Skeletal muscle satellite cell (primary cell): ENCODE data around the gene THNSL1.
A peak's percentile ranks its signal among the peaks of the same experiment; 100 is the strongest.
"Not testable (repeated sequence)": the region's sequence is repeated elsewhere in the genome, so short reads cannot be mapped to it uniquely, and the experiment has no call there.

ENCODE experiments used
- H3K27me3 ChIP-seq: 2 replicates; pipeline ENCODE4 v1.7.0; 2013; ENCODE audit warnings: low read length; ENCODE audit not compliant: control insufficient read depth, insufficient read depth
- H3K36me3 ChIP-seq: 2 replicates; pipeline ENCODE4 v1.7.0; 2013; ENCODE audit warnings: mild to moderate bottlenecking, control low read depth, low read length; ENCODE audit not compliant: insufficient read depth
- H3K4me1 ChIP-seq: 2 replicates; pipeline ENCODE4 v1.7.0; 2013; ENCODE audit warnings: low read length; ENCODE audit not compliant: control insufficient read depth, insufficient read depth
- H3K4me2 ChIP-seq: 2 replicates; pipeline ENCODE4 v1.7.0; 2013; ENCODE audit warnings: mild to moderate bottlenecking, low read length
- H3K4me3 ChIP-seq: 2 replicates; pipeline ENCODE4 v1.7.0; 2013; ENCODE audit warnings: low read length
- H3K9ac ChIP-seq: 2 replicates; pipeline ENCODE4 v1.7.0; 2013; ENCODE audit warnings: mild to moderate bottlenecking, low read depth, low read length, moderate library complexity
- H3K9me3 ChIP-seq: replicated peaks from 2 replicates; pipeline ENCODE4 v1.7.0; 2013; ENCODE audit warnings: mild to moderate bottlenecking, control low read depth, low read length

The THNSL1 gene

DNA sequence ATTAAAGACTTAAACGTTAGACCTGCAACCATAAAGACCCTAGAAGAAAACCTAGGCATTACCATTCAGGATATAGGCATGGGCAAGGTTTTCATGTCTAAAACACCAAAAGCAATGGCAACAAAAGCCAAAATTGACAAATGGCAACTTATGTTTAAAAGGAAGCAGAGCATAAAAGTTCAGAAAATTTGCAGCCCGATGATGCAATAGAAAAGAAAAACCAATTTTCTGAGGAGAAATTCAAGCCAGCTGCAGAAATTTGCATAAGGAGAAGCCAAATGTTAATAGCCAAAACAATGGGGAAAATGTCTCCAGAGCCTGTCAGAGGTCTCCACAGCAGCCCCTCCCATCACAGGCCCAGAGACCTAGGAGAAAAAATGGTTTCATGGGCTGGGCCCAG, 4.8 kb upstream of the THNSL1 start:
- H3K4me3 ChIP-seq, H3K36me3 ChIP-seq, H3K4me2 ChIP-seq, H3K4me1 ChIP-seq, H3K27me3 ChIP-seq, H3K9ac ChIP-seq, H3K9me3 ChIP-seq: not testable (repeated sequence)

DNA sequence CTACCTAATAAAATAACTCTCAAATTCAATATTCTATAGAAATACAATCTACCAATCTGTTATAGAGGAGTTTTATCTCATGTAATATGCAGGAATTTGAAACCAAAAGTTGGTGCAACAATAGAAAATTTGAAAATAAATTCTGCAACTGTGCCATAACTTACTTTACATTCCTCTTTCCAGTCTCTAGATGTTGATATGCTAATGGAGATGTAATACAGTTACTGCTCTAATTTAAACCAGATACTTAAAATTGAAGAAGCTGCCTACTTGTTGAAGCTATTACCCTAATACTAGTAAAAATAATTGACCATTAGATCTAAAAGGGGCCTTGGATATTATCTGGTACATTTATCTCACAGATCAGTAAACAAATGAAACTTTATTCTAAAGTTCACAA, 1.8 kb upstream of the THNSL1 start:
- Histone ChIP-seq H3K36me3 (no peaks in the 10 kb centered on the region), H3K4me1 (peaks cover 9% of the 10 kb centered on the region), H3K9ac (no peak overlapping the region), H3K4me3 (no peak overlapping the region), H3K4me2 (no peak overlapping the region), H3K27me3 (no peaks in the 10 kb centered on the region), H3K9me3 (no peaks in the 10 kb centered on the region)

DNA sequence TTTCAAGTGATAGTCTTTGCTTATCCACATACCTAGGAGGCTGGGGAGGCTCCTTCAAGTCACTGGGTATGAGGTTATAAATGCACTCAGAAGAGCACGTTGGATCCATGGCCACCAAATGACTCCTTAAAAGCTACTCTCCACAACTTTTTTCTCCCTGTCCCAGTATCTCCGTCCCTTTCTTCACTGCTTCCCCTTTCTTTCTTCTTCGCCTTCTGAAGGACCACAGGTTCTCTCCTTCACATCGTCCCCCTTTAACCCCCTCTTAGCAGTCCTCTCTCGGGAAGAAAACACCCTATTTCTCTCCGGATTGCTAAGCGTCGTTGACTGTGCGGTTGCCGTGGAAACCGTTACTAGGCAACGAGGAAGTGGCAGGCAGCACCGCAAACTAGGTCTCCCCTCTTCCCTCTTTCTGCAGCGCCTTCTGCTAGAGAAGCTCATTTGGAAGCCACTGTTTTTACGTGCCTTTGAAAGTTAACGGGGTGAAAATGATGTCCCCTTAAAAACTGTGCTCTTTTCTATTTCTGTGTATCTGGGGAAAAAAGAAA, 510 bp upstream of the THNSL1 start, which contains the start of gene ENKUR:
TSS of gene ENKUR (minus strand) at position 331 of the 548 bp plus-strand sequence. CDS start at position 109, 222 bp downstream.
- H3K9ac ChIP-seq: peak within 1 kb of the TSS; percentile 86
- peak within 1 kb of the TSS; percentile 93 for H3K4me2 ChIP-seq
- H3K4me3 ChIP-seq: peak within 1 kb of the TSS; percentile 79
- H3K36me3 ChIP-seq: no peaks in the 10 kb centered on the region
- H3K4me1 ChIP-seq: peaks cover 9% of the 10 kb centered on the region
- H3K9me3 ChIP-seq: no peaks in the 10 kb centered on the region
- no peaks in the 10 kb centered on the region for H3K27me3 ChIP-seq

DNA sequence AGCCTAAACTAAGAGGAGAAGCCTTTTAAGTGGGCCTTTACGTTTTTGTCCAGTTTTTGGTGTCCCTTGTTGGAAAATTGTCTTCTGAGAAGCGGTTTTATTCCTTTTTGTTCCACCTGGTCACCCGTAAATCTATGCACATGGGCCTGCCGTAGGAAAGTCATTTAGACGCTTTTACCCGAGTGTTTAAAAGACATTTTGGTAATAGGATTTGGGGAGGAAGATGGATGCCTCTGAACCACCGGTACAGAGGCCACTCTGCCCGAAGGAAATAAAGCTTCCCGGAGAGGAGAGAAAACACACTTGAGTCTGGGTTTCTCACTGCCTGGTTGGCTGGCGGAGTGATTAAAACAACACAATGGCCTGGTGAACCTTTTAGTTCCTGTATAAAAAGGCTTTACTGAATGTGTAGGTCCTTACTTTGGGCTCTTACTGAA, 760 bp downstream of the THNSL1 start:
- H3K4me2 ChIP-seq: peak overlapping the region; percentile 93
- no peaks in the 10 kb centered on the region for H3K36me3 ChIP-seq
- no peaks in the 10 kb centered on the region for H3K9me3 ChIP-seq

DNA sequence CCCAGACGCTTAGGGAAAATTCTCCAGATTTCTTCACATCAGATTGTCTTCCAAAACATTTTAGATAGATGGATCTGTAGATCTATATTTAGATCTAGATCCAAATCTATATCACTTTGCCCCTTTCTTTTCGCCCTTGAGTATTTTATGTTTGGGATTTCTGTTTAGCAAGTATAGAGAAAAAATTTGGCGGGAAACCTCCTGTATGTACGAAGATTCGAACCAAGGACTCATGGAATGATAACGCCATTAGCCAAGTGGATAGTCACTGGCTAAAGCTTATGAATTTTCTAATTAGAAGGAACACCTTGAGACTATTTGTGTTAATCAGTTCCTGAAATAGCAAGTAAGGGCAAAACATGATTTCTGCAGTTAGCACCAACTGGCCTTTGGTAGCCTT, 1.2 kb downstream of the THNSL1 start:
- H3K36me3 ChIP-seq: no peaks in the 10 kb centered on the region
- H3K27me3 ChIP-seq: no peaks in the 10 kb centered on the region
- H3K9ac ChIP-seq: peak overlapping the region; percentile 86
- no peaks in the 10 kb centered on the region for H3K9me3 ChIP-seq
- peak overlapping the region; percentile 93 for H3K4me2 ChIP-seq
- H3K4me3 ChIP-seq: peak overlapping the region; percentile 79
- H3K4me1 ChIP-seq: peaks cover 9% of the 10 kb centered on the region

More for the DNA sequence above, 760 bp downstream of the THNSL1 start:
- peaks cover 9% of the 10 kb centered on the region for H3K4me1 ChIP-seq
- H3K27me3 ChIP-seq: no peaks in the 10 kb centered on the region
- H3K9ac ChIP-seq: peak overlapping the region; percentile 86
- peak overlapping the region; percentile 79 for H3K4me3 ChIP-seq

DNA sequence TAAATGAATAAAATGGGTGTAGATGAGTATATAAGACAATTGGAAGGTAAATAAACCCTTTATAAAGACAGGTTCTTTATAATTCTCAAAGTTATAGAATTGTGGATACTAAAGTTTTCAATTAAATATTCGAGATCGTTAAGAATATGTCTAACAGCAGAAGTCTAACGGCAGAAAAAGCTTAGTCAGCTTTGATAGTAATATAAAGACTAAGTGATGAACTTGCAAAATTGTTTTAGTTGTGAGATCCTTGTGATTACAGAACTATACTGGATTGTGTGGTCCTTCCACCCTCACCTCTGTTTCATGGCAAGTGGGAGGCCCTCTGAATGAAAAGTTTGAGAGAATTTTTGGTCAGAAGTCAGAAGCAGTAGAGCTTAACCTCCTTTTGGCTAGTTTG, 2.3 kb downstream of the THNSL1 start:
- Histone ChIP-seq H3K4me1 (peaks cover 9% of the 10 kb centered on the region), H3K36me3 (no peaks in the 10 kb centered on the region), H3K9me3 (no peaks in the 10 kb centered on the region), H3K4me2 (no peak overlapping the region), H3K4me3 (no peak overlapping the region), H3K27me3 (no peaks in the 10 kb centered on the region), H3K9ac (no peak overlapping the region)

DNA sequence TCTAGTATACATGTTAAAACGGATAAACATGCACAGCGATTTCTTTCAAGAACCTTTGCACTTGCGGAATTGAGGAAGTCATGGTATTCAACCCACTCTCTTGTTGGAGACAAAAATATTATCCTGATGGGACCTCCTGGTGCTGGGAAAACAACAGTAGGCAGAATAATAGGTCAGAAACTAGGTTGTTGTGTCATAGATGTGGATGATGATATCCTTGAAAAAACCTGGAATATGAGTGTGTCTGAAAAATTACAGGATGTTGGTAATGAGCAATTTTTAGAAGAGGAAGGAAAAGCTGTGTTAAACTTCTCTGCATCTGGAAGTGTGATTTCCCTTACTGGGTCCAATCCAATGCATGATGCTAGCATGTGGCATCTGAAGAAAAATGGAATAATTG, 6.9 kb downstream of the THNSL1 start:
- H3K4me1 ChIP-seq: no peaks in the 10 kb centered on the region

DNA sequence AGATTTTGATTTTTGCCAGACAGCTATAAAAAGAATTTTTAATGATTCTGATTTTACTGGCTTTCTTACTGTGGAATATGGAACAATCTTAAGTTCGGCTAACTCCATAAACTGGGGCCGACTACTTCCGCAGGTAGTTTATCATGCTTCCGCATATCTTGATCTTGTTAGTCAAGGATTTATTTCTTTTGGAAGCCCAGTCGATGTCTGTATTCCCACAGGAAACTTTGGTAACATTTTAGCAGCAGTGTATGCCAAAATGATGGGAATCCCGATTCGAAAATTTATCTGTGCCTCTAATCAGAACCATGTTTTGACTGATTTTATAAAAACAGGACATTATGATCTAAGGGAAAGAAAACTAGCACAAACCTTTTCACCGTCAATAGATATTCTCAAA, 8.1 kb downstream of the THNSL1 start:
- H3K36me3 ChIP-seq: no peaks in the 10 kb centered on the region
- no peak overlapping the region for H3K4me3 ChIP-seq
- H3K9me3 ChIP-seq: no peaks in the 10 kb centered on the region
- H3K4me1 ChIP-seq: peaks cover 3% of the 10 kb centered on the region
- H3K9ac ChIP-seq: no peak overlapping the region
- H3K4me2 ChIP-seq: no peak overlapping the region
- no peaks in the 10 kb centered on the region for H3K27me3 ChIP-seq

More for the DNA sequence above, 6.9 kb downstream of the THNSL1 start:
- Histone ChIP-seq H3K27me3 (no peaks in the 10 kb centered on the region), H3K4me3 (no peak overlapping the region), H3K4me2 (no peak overlapping the region), H3K36me3 (no peaks in the 10 kb centered on the region), H3K9me3 (no peaks in the 10 kb centered on the region), H3K9ac (no peak overlapping the region)

DNA sequence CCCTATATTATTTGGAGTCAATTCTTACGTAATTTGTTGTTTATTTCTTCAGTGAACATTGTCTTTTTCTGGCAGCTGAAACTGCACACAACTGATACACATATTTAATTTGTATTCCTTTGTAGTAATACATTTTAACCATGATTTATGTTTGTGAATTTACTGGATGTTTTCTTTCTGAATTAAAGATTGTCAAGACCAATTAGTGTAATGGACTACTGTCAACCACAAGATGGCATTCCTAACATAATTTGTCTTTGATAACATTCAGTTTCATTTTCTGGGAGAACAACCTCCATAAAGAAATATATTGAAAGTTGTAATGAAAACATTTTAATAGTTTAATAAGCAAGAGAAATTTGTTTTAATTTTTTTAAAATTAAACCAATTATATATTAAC, 10.1 kb downstream of the THNSL1 start:
- no peaks in the 10 kb centered on the region for H3K36me3 ChIP-seq
- H3K27me3 ChIP-seq: no peaks in the 10 kb centered on the region
- H3K9me3 ChIP-seq: no peaks in the 10 kb centered on the region
- H3K9ac ChIP-seq: no peak overlapping the region
- peaks cover 3% of the 10 kb centered on the region for H3K4me1 ChIP-seq
- no peak overlapping the region for H3K4me2 ChIP-seq
- H3K4me3 ChIP-seq: no peak overlapping the region

DNA sequence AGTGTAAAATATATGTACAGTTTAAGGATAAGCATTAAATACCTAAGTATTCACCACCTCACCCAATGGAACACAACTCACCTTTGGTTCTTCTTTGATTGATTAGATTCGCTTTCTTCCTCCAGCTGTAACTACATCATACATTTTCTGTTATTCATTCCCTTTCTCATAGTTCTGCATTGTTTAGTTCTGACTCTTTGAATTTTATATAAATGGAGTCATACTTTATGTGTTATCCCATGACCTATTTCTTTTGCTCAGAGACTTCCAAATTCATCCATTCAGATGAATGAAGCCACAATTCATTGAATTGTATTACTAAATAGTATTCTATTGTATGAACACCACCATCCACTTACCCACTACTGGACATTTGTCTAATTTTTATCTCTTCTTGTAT, 12.3 kb downstream of the THNSL1 start:
- H3K4me3 ChIP-seq: no peak overlapping the region
- H3K4me1 ChIP-seq: peaks cover 3% of the 10 kb centered on the region
- no peaks in the 10 kb centered on the region for H3K36me3 ChIP-seq
- H3K9ac ChIP-seq: no peak overlapping the region
- H3K9me3 ChIP-seq: no peaks in the 10 kb centered on the region
- no peak overlapping the region for H3K4me2 ChIP-seq
- no peaks in the 10 kb centered on the region for H3K27me3 ChIP-seq

DNA sequence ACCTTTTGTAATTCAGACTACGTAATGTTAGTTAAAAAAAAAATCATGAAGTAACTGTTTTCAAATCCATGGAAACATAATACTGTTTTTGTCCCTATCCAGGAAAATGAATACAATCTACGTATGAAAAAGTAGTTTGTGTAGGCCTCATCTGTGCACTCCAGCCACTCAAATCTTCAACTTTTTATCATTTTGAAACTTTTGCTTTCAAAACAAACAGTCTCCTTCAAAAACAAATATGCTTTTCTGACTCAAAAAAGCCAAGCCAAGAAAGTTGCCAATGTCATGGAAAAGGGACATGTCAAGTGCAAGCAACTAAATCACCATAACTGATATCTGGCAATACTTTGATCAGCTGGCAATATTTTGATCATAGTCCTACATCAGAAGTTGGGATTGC, 13.1 kb downstream of the THNSL1 start:
- Histone ChIP-seq H3K36me3 (no peaks in the 10 kb centered on the region), H3K4me3 (no peak overlapping the region), H3K4me2 (no peak overlapping the region), H3K9ac (no peak overlapping the region), H3K4me1 (peaks cover 3% of the 10 kb centered on the region), H3K9me3 (no peaks in the 10 kb centered on the region), H3K27me3 (no peaks in the 10 kb centered on the region)

DNA sequence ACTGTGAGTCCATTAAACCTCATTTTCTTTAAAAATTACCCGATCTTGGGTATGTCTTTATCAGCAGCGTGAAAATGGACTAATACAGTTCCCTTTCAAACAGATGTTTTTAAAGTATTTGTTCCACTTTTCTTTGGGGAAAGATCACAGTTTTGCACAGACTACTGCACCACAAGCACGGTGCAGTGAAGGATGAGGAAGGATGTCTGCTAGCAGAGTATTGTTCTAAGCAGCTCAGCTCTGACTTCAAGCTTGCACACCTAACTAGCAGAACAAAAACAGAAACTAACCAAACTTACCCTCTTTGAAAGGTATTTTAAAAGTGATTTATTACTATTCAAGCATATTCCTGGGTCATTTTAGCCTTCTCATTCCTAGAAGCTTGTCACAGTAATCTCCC, 20.0 kb downstream of the THNSL1 start:
- H3K9me3 ChIP-seq: no peaks in the 10 kb centered on the region
- H3K4me2 ChIP-seq: no peak overlapping the region
- H3K4me1 ChIP-seq: no peaks in the 10 kb centered on the region
- H3K4me3 ChIP-seq: no peak overlapping the region
- no peaks in the 10 kb centered on the region for H3K36me3 ChIP-seq
- H3K9ac ChIP-seq: no peak overlapping the region
- peaks cover 6% of the 10 kb centered on the region for H3K27me3 ChIP-seq
